HL-60 (cell line): ENCODE measurements around the gene UBE2K.
"Not testable (repeated sequence)": the region's sequence is repeated elsewhere in the genome, so short reads cannot be mapped to it uniquely, and the experiment has no call there.

Experiments
- DNase-seq, 2 experiments: peaks; one replicate each; pipeline ENCODE4 v3.0.0-alpha.2; 2010 to 2020; ENCODE audit warnings: low read depth in 1 of 2, low spot score in 1 of 2
- H3K27ac ChIP-seq: fragments of 250-450 bp; sonication (Bioruptor Pico); replicated peaks from 2 replicates; pipeline ENCODE4 v1.5.1; 2020; ENCODE audit warnings: mild to moderate bottlenecking, moderate library complexity
- H3K27me3 ChIP-seq: fragments of 250-450 bp; sonication (Bioruptor Pico); 2 replicates; pipeline ENCODE4 v1.5.1; 2021; ENCODE audit warnings: mild to moderate bottlenecking, moderate library complexity; ENCODE audit not compliant: insufficient read depth, poor library complexity, severe bottlenecking
- H3K4me3 ChIP-seq: replicated peaks from 2 replicates; pipeline ENCODE4 v1.5.1; 2011; ENCODE audit warnings: mild to moderate bottlenecking, control low read depth, low read length; ENCODE audit not compliant: insufficient read depth
- GABPA ChIP-seq: IDR thresholded peaks from 2 replicates; pipeline ENCODE4 v1.6.1; 2012; ENCODE audit warnings: low read depth
- POLR2AphosphoS5 ChIP-seq: IDR thresholded peaks from 2 replicates; pipeline ENCODE4 v1.6.1; 2012; ENCODE audit warnings: low read depth
- SPI1 ChIP-seq: IDR thresholded peaks from 2 replicates; pipeline ENCODE4 v1.6.1; 2012; ENCODE audit warnings: low read depth, mild to moderate bottlenecking, borderline replicate concordance
- long read RNA-seq: library from polyadenylated mRNA; unstranded; transcript quantifications from one replicate; pipeline ENCODE4 v2.0.0, GENCODE V29; 2020
- TF ChIP-seq, protein P1 (sequence below): IDR thresholded peaks from one replicate; pipeline ENCODE4 v1.5.1; 2011; ENCODE audit warnings: low read length, control low read depth, inconsistent platforms; ENCODE audit not compliant: insufficient read depth
- TF ChIP-seq, protein P2 (sequence below): IDR thresholded peaks from 2 replicates; pipeline ENCODE4 v1.6.1; 2012; ENCODE audit warnings: low read depth; ENCODE audit not compliant: insufficient replicate concordance

The UBE2K gene
- long read RNA-seq, full-length matches to known transcripts: 41 of 58 reads
- long read RNA-seq, partial matches to known transcripts: 3 of 58 reads
- long read RNA-seq, other reads (novel, unspliced or antisense): 14 of 58 reads

DNA sequence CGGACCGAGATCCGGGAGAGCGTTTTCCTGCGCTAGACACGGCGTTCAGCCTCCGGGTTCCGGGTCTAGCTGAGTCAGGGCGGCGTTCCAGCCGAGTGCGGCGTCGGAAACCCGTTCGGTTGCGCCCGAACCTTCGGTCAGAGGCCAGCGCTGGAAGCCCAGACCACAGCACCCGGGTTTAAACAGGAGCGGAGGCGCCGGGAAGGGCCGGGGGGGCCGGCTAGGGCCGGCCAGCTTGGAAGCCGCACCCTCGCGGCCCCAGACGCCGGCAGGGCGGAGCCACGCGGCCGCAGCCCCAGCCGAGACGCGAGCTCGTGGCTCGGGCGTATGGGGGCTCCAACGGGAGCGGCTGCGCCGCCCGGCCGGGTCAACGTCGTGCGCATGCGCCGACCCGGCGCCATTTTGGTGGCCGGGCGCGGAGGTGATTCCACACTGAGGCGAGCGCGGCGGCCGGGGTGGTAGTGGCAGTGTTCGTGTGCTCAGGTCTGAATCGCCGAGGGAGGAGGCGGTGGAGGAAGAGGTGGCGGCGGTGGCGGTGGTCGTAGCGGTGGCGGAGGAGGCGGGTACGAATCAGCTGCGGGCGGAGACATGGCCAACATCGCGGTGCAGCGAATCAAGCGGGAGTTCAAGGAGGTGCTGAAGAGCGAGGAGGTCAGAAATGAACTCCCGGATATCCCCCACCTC, at the start of gene UBE2K:
Gene UBE2K, plus strand, starts transcription at position 397 of the 684 bp plus-strand sequence. Its CDS starts 192 bp downstream, at position 589.
- Histone ChIP-seq H3K27me3 (no peaks in the 10 kb centered on the region), H3K27ac (peak within 1 kb of the TSS; percentile 89), H3K4me3 (peak within 1 kb of the TSS; percentile 97)
- peak; percentile 79; the same call in 1 of the 2 replicates for TF ChIP-seq POLR2AphosphoS5
- TF ChIP-seq GABPA: no peak
- peak; percentile 65 to 84 for DNase-seq

GRCh38 chr4:39648213-39648612, 49.7 kb upstream of the UBE2K start:
- no peak for DNase-seq
- Histone ChIP-seq H3K27ac (no peak overlapping the region), H3K27me3 (no peaks in the 10 kb centered on the region), H3K4me3 (no peak overlapping the region)
- TF ChIP-seq POLR2AphosphoS5 (no peak), GABPA (no peak), SPI1 (no peak)
- TF ChIP-seq, protein P1, sequence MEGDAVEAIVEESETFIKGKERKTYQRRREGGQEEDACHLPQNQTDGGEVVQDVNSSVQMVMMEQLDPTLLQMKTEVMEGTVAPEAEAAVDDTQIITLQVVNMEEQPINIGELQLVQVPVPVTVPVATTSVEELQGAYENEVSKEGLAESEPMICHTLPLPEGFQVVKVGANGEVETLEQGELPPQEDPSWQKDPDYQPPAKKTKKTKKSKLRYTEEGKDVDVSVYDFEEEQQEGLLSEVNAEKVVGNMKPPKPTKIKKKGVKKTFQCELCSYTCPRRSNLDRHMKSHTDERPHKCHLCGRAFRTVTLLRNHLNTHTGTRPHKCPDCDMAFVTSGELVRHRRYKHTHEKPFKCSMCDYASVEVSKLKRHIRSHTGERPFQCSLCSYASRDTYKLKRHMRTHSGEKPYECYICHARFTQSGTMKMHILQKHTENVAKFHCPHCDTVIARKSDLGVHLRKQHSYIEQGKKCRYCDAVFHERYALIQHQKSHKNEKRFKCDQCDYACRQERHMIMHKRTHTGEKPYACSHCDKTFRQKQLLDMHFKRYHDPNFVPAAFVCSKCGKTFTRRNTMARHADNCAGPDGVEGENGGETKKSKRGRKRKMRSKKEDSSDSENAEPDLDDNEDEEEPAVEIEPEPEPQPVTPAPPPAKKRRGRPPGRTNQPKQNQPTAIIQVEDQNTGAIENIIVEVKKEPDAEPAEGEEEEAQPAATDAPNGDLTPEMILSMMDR: no peak
- TF ChIP-seq, protein P2, sequence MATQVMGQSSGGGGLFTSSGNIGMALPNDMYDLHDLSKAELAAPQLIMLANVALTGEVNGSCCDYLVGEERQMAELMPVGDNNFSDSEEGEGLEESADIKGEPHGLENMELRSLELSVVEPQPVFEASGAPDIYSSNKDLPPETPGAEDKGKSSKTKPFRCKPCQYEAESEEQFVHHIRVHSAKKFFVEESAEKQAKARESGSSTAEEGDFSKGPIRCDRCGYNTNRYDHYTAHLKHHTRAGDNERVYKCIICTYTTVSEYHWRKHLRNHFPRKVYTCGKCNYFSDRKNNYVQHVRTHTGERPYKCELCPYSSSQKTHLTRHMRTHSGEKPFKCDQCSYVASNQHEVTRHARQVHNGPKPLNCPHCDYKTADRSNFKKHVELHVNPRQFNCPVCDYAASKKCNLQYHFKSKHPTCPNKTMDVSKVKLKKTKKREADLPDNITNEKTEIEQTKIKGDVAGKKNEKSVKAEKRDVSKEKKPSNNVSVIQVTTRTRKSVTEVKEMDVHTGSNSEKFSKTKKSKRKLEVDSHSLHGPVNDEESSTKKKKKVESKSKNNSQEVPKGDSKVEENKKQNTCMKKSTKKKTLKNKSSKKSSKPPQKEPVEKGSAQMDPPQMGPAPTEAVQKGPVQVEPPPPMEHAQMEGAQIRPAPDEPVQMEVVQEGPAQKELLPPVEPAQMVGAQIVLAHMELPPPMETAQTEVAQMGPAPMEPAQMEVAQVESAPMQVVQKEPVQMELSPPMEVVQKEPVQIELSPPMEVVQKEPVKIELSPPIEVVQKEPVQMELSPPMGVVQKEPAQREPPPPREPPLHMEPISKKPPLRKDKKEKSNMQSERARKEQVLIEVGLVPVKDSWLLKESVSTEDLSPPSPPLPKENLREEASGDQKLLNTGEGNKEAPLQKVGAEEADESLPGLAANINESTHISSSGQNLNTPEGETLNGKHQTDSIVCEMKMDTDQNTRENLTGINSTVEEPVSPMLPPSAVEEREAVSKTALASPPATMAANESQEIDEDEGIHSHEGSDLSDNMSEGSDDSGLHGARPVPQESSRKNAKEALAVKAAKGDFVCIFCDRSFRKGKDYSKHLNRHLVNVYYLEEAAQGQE: no peak

- Histone ChIP-seq H3K4me3 (no peak overlapping the region), H3K27ac (no peak overlapping the region), H3K27me3 (no peaks in the 10 kb centered on the region)
- TF ChIP-seq SPI1 (no peak), GABPA (no peak), POLR2AphosphoS5 (no peak)
- TF ChIP-seq, protein P1: no peak
- TF ChIP-seq, protein P2: no peak
- no peak for DNase-seq
Observed at GRCh38 chr4:39648827-39649558, 48.9 kb upstream of the UBE2K start.

DNA sequence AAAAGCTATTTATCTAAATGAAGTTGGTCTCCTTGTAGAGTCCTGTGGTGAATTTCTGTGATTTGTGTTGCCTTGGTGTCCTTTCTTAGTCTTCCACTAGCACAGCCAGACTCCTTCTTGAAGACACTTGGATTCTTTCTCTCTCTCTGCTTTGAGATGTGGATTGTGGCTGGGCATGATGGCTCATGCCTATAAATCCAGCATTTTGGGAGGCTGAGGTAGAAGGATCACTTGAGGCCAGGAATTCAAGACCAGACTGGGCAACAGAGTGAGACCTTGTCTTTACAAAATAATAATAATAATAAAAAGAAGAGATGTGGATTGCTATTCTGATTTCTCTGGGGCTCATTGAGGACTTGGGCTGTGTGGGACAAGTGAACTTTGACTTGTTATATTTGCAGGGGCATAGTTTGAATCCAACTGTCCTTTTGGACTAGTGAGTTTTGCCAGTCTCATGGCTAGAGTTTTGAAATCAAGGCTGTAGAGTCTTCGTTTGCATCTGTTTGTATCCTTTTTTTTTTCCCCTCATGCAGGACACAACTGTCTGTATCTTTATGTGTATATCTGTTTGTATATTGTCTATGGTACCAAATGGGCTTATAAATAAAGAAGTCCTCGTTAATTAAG, 48.2 kb upstream of the UBE2K start:
- Histone ChIP-seq H3K27me3 (no peaks in the 10 kb centered on the region), H3K4me3 (no peak overlapping the region), H3K27ac (no peak overlapping the region)
- no peak for DNase-seq
- no peak for TF ChIP-seq GABPA
- TF ChIP-seq, protein P2: no peak
- TF ChIP-seq, protein P1: no peak
- no peak for TF ChIP-seq SPI1
- no peak for TF ChIP-seq POLR2AphosphoS5

DNA sequence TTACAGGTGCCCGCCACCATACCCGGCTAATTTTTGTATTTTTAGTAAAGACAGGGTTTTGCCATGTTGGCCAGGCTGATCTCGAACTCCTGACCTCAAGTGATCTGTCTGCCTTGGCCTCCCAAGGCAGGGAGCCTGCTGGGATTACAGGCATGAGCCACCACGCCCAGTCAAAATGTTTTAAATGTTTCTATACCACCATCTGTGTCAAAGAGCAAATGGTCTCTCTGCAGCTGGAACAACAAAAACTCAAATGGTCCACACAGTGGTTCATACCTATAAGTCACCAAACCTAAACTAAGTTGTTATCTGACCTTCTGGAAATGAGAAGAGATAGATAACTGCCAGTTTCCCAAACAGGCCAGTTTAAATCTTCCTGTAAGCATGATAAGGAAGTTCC, 46.4 kb upstream of the UBE2K start:
- H3K4me3 ChIP-seq, DNase-seq, H3K27ac ChIP-seq, H3K27me3 ChIP-seq: not testable (repeated sequence)
